Endothelial cell of umbilical vein (primary cell): Measurements from ENCODE around the gene PCDHA4. TPM values are rescaled to one million over a fixed set of nuclear protein-coding genes. Genes with fewer than 3 reads are reported as not detected.

Source experiments
- BruUV-seq: library from RNA; stranded (reverse); fragments of 400-500 nt; replicated peaks from 2 replicates; lab custom pipeline; 2021; lab: Mats Ljungman, UMichigan
- CTCF ChIA-PET: fragments of 300-600, 350-600 bp; sonication (Branson Sonifier 250); formaldehyde crosslinking; loops from one replicate; lab custom pipeline; 2021; ENCODE audit warnings: antibody characterized with exemption, inconsistent platforms; lab: Charles Lee
- POLR2A ChIA-PET: fragments of 300-600, 350-600 bp; sonication (Branson Sonifier 250); formaldehyde crosslinking; loops from one replicate; lab custom pipeline; 2021; ENCODE audit warnings: antibody characterized with exemption, inconsistent platforms; lab: Charles Lee
- DNase-seq: peaks from one replicate; pipeline ENCODE4 v3.0.0-alpha.2; 2011; ENCODE audit warnings: low read depth, low spot score
- FAIRE-seq: peaks from 2 replicates; lab custom pipeline; 2011; peaks lifted over from hg19 to GRCh38; lab: Jason Lieb, UNC
- H2AFZ ChIP-seq: 2 replicates; pipeline ENCODE4 v1.6.0; 2012; ENCODE audit warnings: low read depth, low read length, control low read depth, inconsistent platforms
- H3K27ac ChIP-seq: 2 replicates; pipeline ENCODE4 v1.5.1; 2011; ENCODE audit warnings: low read depth, mild to moderate bottlenecking, control low read depth, low read length, moderate library complexity; ENCODE audit not compliant: insufficient read depth
- H3K27me3 ChIP-seq, 2 experiments: 2 replicates each; pipeline versions ENCODE4 v1.6.0 to v1.6.1; 2011; ENCODE audit warnings: low read length in 2 of 2, mixed read lengths in 1 of 2; ENCODE audit not compliant: control insufficient read depth in 2 of 2, insufficient read depth in 2 of 2
- H3K36me3 ChIP-seq, 2 experiments: 2 replicates in 1 of 2; 3 replicates in 1 of 2; pipeline ENCODE4 v1.5.1; 2011; ENCODE audit warnings: low read length in 2 of 2, mild to moderate bottlenecking in 1 of 2, moderate library complexity in 1 of 2; ENCODE audit not compliant: control insufficient read depth in 2 of 2, insufficient read depth in 2 of 2; ENCODE audit errors: extremely low read depth in 1 of 2
- H3K4me1 ChIP-seq: 3 replicates; pipeline ENCODE4 v1.5.1; 2011; ENCODE audit warnings: mild to moderate bottlenecking, low read length; ENCODE audit not compliant: control insufficient read depth, insufficient read depth; ENCODE audit errors: extremely low read depth
- H3K4me2 ChIP-seq: 2 replicates; pipeline ENCODE4 v1.6.1; 2011; ENCODE audit warnings: low read length, control low read depth, mixed read lengths; ENCODE audit not compliant: insufficient read depth
- H3K4me3 ChIP-seq, 3 experiments: fragments of 200-600 bp in 1 of 3; sonication (generic), shearing (Covaris generic) in 1 of 3; replicated peaks in 1 of 3; 2 replicates each; pipeline ENCODE4 v1.5.1; 2011 to 2016; ENCODE audit warnings: control low read depth in 3 of 3, low read length in 3 of 3, mild to moderate bottlenecking in 2 of 3, inconsistent platforms in 1 of 3, low read depth in 1 of 3, moderate library complexity in 1 of 3; ENCODE audit not compliant: insufficient read depth in 1 of 3
- H3K79me2 ChIP-seq: 2 replicates; pipeline ENCODE4 v1.6.0; 2012; ENCODE audit warnings: low read length, inconsistent platforms; ENCODE audit not compliant: control insufficient read depth, insufficient read depth
- H3K9ac ChIP-seq: replicated peaks from 2 replicates; pipeline ENCODE3; 2011; ENCODE audit warnings: low read length, control low read depth; ENCODE audit not compliant: insufficient read depth; ENCODE audit errors: extremely low read depth
- H3K9me1 ChIP-seq: replicated peaks from 3 replicates; pipeline ENCODE4 v1.6.0; 2011; ENCODE audit warnings: mild to moderate bottlenecking, low read length; ENCODE audit not compliant: control insufficient read depth, insufficient read depth; ENCODE audit errors: extremely low read depth
- H3K9me3 ChIP-seq: replicated peaks from 2 replicates; pipeline ENCODE4 v1.5.1; 2012; ENCODE audit warnings: low read length, inconsistent platforms; ENCODE audit not compliant: control insufficient read depth, insufficient read depth
- H4K20me1 ChIP-seq: replicated peaks from 2 replicates; pipeline ENCODE3; 2011; ENCODE audit warnings: mild to moderate bottlenecking, low read length; ENCODE audit not compliant: control insufficient read depth, insufficient read depth; ENCODE audit errors: extremely low read depth
- CTCF ChIP-seq, 2 donors: IDR thresholded peaks; 1 replicate in 1 of 2; 2 replicates in 1 of 2; pipeline ENCODE4 v1.5.1; 2011; ENCODE audit warnings: low read length in 2 of 2, mild to moderate bottlenecking in 2 of 2, moderate library complexity in 2 of 2, control low read depth in 1 of 2, inconsistent platforms in 1 of 2, low read depth in 1 of 2; ENCODE audit not compliant: insufficient read depth in 1 of 2; ENCODE audit errors: extremely low read depth in 1 of 2
- EZH2 ChIP-seq: IDR thresholded peaks from 2 replicates; pipeline ENCODE4 v1.6.1; 2012; ENCODE audit warnings: borderline replicate concordance, low read depth, mild to moderate bottlenecking, moderate library complexity, low read length, inconsistent platforms; ENCODE audit not compliant: severe bottlenecking
- FOS ChIP-seq: IDR thresholded peaks from 2 replicates; pipeline ENCODE4 v1.6.1; 2011; ENCODE audit warnings: mild to moderate bottlenecking, low read length, moderate library complexity, borderline replicate concordance; ENCODE audit not compliant: insufficient read depth
- GATA2 ChIP-seq: IDR thresholded peaks from 2 replicates; pipeline ENCODE4 v1.7.0; 2011; ENCODE audit warnings: low read depth, mild to moderate bottlenecking, moderate library complexity, mixed read lengths, low read length; ENCODE audit not compliant: insufficient read length, insufficient read depth
- JUN ChIP-seq: IDR thresholded peaks from 2 replicates; pipeline ENCODE4 v1.6.1; 2011; ENCODE audit warnings: borderline replicate concordance, low read depth; ENCODE audit not compliant: insufficient read length, insufficient read depth
- MAX ChIP-seq: IDR thresholded peaks from 2 replicates; pipeline ENCODE4 v1.6.1; 2011; ENCODE audit not compliant: insufficient read depth, insufficient read length
- MYC ChIP-seq: IDR thresholded peaks from one replicate; pipeline ENCODE4 v1.6.1; 2011; ENCODE audit warnings: mild to moderate bottlenecking, low read depth, low read length
- POLR2A ChIP-seq: IDR thresholded peaks from 2 replicates; pipeline ENCODE4 v1.6.1; 2012; ENCODE audit warnings: low read depth, mild to moderate bottlenecking, control low read depth, low read length
- POLR2AphosphoS5 ChIP-seq: IDR thresholded peaks from 2 replicates; pipeline ENCODE4 v1.6.1; 2012; ENCODE audit warnings: low read depth, mild to moderate bottlenecking, control low read depth, low read length, moderate library complexity; ENCODE audit not compliant: insufficient read depth
- dilution Hi-C: fragments of 300-500 bp; cut with MboI; formaldehyde crosslinking; loops from one replicate; pipeline ENCODE4 v1.15.0; 2019; ENCODE audit warnings: low sequenced_read_pairs; ENCODE audit not compliant: extremely low pct_ligation_motif_present
- intact Hi-C: fragments of 100-400 bp; cut with micrococcal nuclease; formaldehyde crosslinking; loops from one replicate; pipeline ENCODE4 v1.10.0; 2022
- polyA plus RNA-seq, 4 experiments: library from polyadenylated mRNA; depleted of rRNA in 3 of 4; stranded (reverse) in 3 of 4; unstranded in 1 of 4; fragments of >200 nt; gene quantifications; 2 replicates each; pipeline versions ENCODE4 v1.2.1 to v1.2.3, GENCODE V29; 2011 to 2012; ENCODE audit warnings: missing spikeins in 1 of 4
- total RNA-seq: library from RNA; stranded (reverse); gene quantifications from 2 replicates; pipeline ENCODE4 v1.2.3, GENCODE V29; 2021

PCDHA4 gene
- total and polyA plus RNA-seq, 2 donors (not counting 3 experiments of a cell fraction or from before 2014, with no cell fraction given): 0.04 to 0.26 TPM

GRCh38 chr5:140767444-140767843 is 39.4 kb upstream of the PCDHA4 start:
- H4K20me1 ChIP-seq: no peaks in the 10 kb centered on the region
- no peak overlapping the region for H3K9ac ChIP-seq
- no peaks in the 10 kb centered on the region for H3K4me1 ChIP-seq
- no peak for DNase-seq
- H3K9me1 ChIP-seq: no peaks in the 10 kb centered on the region
- dilution Hi-C loops: no loop called here
- no peaks in the 10 kb centered on the region for H3K79me2 ChIP-seq
- no peak overlapping the region for H3K4me3 ChIP-seq
- H3K27me3 ChIP-seq: no peaks in the 10 kb centered on the region
- H2AFZ ChIP-seq: no peak overlapping the region
- H3K9me3 ChIP-seq: no peaks in the 10 kb centered on the region
- H3K27ac ChIP-seq: no peak overlapping the region
- no TSS peak for BruUV-seq
- no peak for FAIRE-seq
- CTCF ChIA-PET: no interaction called here
- TF ChIP-seq CTCF (IDR thresholded peaks at IDR 0.05; ENCODE audit: extremely low read depth in 1 of 2, insufficient read depth in 1 of 2, low read depth in 1 of 2, low read length in 2 of 2) (no peak), POLR2A (no peak), POLR2AphosphoS5 (no peak), JUN (no peak), GATA2 (no peak), FOS (no peak), MYC (no peak), MAX (no peak), EZH2 (no peak)
- H3K4me2 ChIP-seq: no peak overlapping the region
- intact Hi-C loops: no loop called here
- no peaks in the 10 kb centered on the region for H3K36me3 ChIP-seq
- POLR2A ChIA-PET: no interaction called here
